Hepatocyte (in vitro differentiated cells): ENCODE data around the gene APOBEC3F. TPM values are rescaled to one million over a fixed set of nuclear protein-coding genes. Genes with fewer than 3 reads are reported as not detected.
A peak's percentile ranks its signal among the peaks of the same experiment; 100 is the strongest.
"Not testable (repeated sequence)": the region's sequence is repeated elsewhere in the genome, so short reads cannot be mapped to it uniquely, and the experiment has no call there.

Experiments used
- DNase-seq: peaks from one replicate; pipeline ENCODE4 v3.0.0-alpha.2; 2016; ENCODE audit warnings: low spot score
- H2AFZ ChIP-seq: fragments of 200-600 bp; sonication (generic); 2 replicates; pipeline ENCODE4 v1.6.0; 2016; ENCODE audit warnings: antibody characterized with exemption, mild to moderate bottlenecking
- H3K27ac ChIP-seq: fragments of 200-600 bp; sonication (generic); 2 replicates; pipeline ENCODE4 v1.5.1; 2016; ENCODE audit warnings: mild to moderate bottlenecking
- H3K27me3 ChIP-seq: fragments of 200-600 bp; sonication (generic); 2 replicates; pipeline ENCODE4 v1.6.1; 2016
- H3K36me3 ChIP-seq: fragments of 200-600 bp; sonication (generic); replicated peaks from 2 replicates; pipeline ENCODE4 v1.5.1; 2016; ENCODE audit warnings: low read depth; ENCODE audit not compliant: insufficient read depth
- H3K4me1 ChIP-seq: fragments of 200-600 bp; sonication (generic); 2 replicates; pipeline ENCODE4 v1.5.1; 2016; ENCODE audit warnings: mild to moderate bottlenecking, moderate library complexity; ENCODE audit not compliant: insufficient read depth
- H3K4me2 ChIP-seq: fragments of 200-600 bp; sonication (generic); 2 replicates; pipeline ENCODE4 v1.6.0; 2016
- H3K4me3 ChIP-seq: fragments of 200-600 bp; sonication (generic); 2 replicates; pipeline ENCODE4 v1.5.1; 2016; ENCODE audit warnings: mild to moderate bottlenecking
- H3K79me2 ChIP-seq: fragments of 200-600 bp; sonication (generic); 2 replicates; pipeline ENCODE4 v1.6.0; 2017; ENCODE audit warnings: mild to moderate bottlenecking
- H3K9me2 ChIP-seq: fragments of 200-600 bp; sonication (generic); replicated peaks from 2 replicates; pipeline ENCODE4 v1.6.0; 2017; ENCODE audit warnings: mild to moderate bottlenecking; ENCODE audit not compliant: insufficient read depth
- H3K9me3 ChIP-seq: fragments of 200-600 bp; sonication (generic); 2 replicates; pipeline ENCODE4 v1.5.1; 2016; ENCODE audit warnings: low read depth, mild to moderate bottlenecking
- H4K20me1 ChIP-seq: fragments of 200-600 bp; sonication (generic); 2 replicates; pipeline ENCODE4 v1.6.0; 2016; ENCODE audit warnings: mild to moderate bottlenecking; ENCODE audit not compliant: insufficient read depth, poor library complexity, severe bottlenecking
- CTCF ChIP-seq: fragments of 200-600 bp; sonication (generic); IDR thresholded peaks from 2 replicates; pipeline ENCODE4 v1.5.1; 2016; ENCODE audit warnings: antibody characterized with exemption, mild to moderate bottlenecking; ENCODE audit not compliant: poor library complexity
- EZH2 ChIP-seq: fragments of 200-600 bp; sonication (generic); IDR thresholded peaks from 2 replicates; pipeline ENCODE4 v1.6.1; 2016; ENCODE audit warnings: antibody characterized with exemption, mild to moderate bottlenecking, borderline replicate concordance
- EZH2phosphoT487 ChIP-seq: fragments of 200-600 bp; sonication (generic); IDR thresholded peaks from one replicate; pipeline ENCODE4 v1.6.1; 2018; ENCODE audit warnings: antibody characterized with exemption, mild to moderate bottlenecking, low read depth, moderate library complexity; ENCODE audit not compliant: unreplicated experiment, severe bottlenecking
- WGBS: methylation state at CpG from one replicate; pipeline ENCODE4 v1.1.6; 2016; ENCODE audit warnings: low lambda C conversion rate; ENCODE audit errors: missing lambda C conversion rate; 5-methylcytosine and 5-hydroxymethylcytosine counted together
- polyA plus RNA-seq: library from polyadenylated mRNA; unstranded; fragments of >200 nt; fragmentation: Nextera tagmentation; extraction: Ambion mirVana; gene quantifications from 2 replicates; pipeline ENCODE4 v1.2.1, GENCODE V29; 2016
- total RNA-seq: library from RNA; depleted of rRNA; stranded (reverse); fragments of >200 nt; gene quantifications from 2 replicates; pipeline ENCODE4 v1.2.3, GENCODE V29; 2014

Gene APOBEC3F
- total and polyA plus RNA-seq, 2 experiments from 2014 or later: 1.2 to 8.8 TPM

GRCh38 chr22:39012533-39013511 lies 27.8 kb upstream of the APOBEC3F start:
- Histone ChIP-seq H3K4me3 (no peak overlapping the region), H2AFZ (no peak overlapping the region), H3K27me3 (no peaks in the 10 kb centered on the region), H3K9me2 (no peaks in the 10 kb centered on the region), H3K79me2 (peaks cover 14% of the 10 kb centered on the region), H3K9me3 (no peaks in the 10 kb centered on the region), H3K4me1 (peaks cover 24% of the 10 kb centered on the region), H3K36me3 (no peaks in the 10 kb centered on the region), H3K4me2 (no peak overlapping the region), H3K27ac (no peak overlapping the region), H4K20me1 (no peaks in the 10 kb centered on the region)
- 77% methylated on average over 29 of the region's 29 CpGs for WGBS
- DNase-seq: no peak
- TF ChIP-seq EZH2phosphoT487 (no peak), EZH2 (no peak), CTCF (no peak)

GRCh38 chr22:39013561-39013941 lies 27.1 kb upstream of the APOBEC3F start:
- H3K9me3 ChIP-seq, H3K27me3 ChIP-seq, H4K20me1 ChIP-seq, H3K9me2 ChIP-seq, H3K36me3 ChIP-seq, DNase-seq, H3K4me3 ChIP-seq: not testable (repeated sequence)
- Histone ChIP-seq H2AFZ (peak overlapping the region; percentile 91), H3K27ac (peak overlapping the region; percentile 96), H3K4me2 (peak overlapping the region; percentile 95), H3K79me2 (peaks cover 14% of the 10 kb centered on the region), H3K4me1 (peaks cover 24% of the 10 kb centered on the region)
- WGBS: 79% methylated on average over 5 of the region's 6 CpGs

- peak; percentile 90 for DNase-seq
- H3K9me3 ChIP-seq: no peaks in the 10 kb centered on the region
- H3K9me2 ChIP-seq: no peaks in the 10 kb centered on the region
- H3K4me2 ChIP-seq: peak within 1 kb of the TSS; percentile 95
- H2AFZ ChIP-seq: peak within 1 kb of the TSS; percentile 91
- no peaks in the 10 kb centered on the region for H3K27me3 ChIP-seq
- peaks cover 14% of the 10 kb centered on the region for H3K79me2 ChIP-seq
- no peaks in the 10 kb centered on the region for H3K36me3 ChIP-seq
- H3K27ac ChIP-seq: peak within 1 kb of the TSS; percentile 96
- H4K20me1 ChIP-seq: no peaks in the 10 kb centered on the region
- TF ChIP-seq EZH2phosphoT487: no peak
- TF ChIP-seq CTCF: no peak
- TF ChIP-seq EZH2: no peak
- WGBS: 11% methylated on average over 15 of the region's 18 CpGs
- H3K4me1 ChIP-seq: peaks cover 24% of the 10 kb centered on the region
- H3K4me3 ChIP-seq: peak within 1 kb of the TSS; percentile 77
Measured at GRCh38 chr22:39013942-39014722, 26.5 kb upstream of the APOBEC3F start, which contains the start of gene APOBEC3C. Gene APOBEC3C (plus strand): TSS chr22:39014257. CDS start chr22:39014363, 106 bp downstream.

GRCh38 chr22:39014723-39015121 lies 25.9 kb upstream of the APOBEC3F start:
- Histone ChIP-seq H3K4me3 (peak overlapping the region; percentile 77), H3K79me2 (peaks cover 14% of the 10 kb centered on the region), H3K27ac (peak overlapping the region; percentile 96), H3K4me2 (peak overlapping the region; percentile 95), H3K4me1 (peaks cover 24% of the 10 kb centered on the region), H2AFZ (peak overlapping the region; percentile 91)
- not testable (repeated sequence) for H3K9me2 ChIP-seq, H3K27me3 ChIP-seq, H3K9me3 ChIP-seq, DNase-seq, H3K36me3 ChIP-seq, H4K20me1 ChIP-seq
- WGBS: 52% methylated on average over 6 of the region's 6 CpGs
